ENCODE results near the gene VCP.

Gene VCP

DNA sequence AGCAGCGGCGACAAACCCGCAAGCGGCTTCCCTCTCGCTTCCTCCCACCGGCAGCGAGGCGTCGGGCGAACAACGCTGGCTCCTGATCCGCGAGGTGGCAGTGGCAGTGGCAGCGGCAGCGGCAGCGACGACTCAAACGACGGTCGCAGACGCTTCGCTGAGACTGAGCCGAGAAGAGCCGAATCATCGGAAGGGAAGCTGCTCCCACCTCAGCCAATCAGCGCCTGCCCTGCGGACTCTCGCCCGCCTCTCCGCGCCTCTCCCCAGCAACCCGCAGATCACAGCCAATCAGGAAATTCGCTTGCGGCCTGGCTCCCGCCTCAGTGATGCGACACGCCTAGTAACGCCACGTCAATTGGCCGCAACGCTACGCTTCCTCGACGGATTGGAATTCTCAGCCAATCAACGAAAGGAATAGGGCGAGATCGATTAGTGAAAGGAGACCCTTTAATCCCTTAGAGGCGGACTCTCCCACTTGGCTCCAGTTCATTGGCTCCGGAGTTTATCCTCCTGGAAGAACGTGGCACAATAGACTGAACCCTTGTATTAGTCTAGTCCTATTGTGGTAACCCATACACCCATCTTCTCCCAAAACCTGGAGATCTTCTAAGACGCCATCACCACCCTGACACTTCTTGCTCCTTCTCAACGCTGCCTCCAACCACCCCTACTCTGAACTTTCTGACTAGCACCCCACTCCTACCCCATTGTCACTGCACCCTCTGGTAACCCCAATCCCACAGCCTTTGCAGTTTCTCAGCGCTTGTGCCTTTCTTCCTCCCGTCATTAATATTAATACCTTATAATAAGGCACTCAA lies at the start of gene VCP:
Gene VCP (minus strand): TSS at position 165 of the 818 bp plus-strand sequence. CDS start 272 bp downstream, outside the sequence.
- peak; percentile 98 for DNase-seq

DNA sequence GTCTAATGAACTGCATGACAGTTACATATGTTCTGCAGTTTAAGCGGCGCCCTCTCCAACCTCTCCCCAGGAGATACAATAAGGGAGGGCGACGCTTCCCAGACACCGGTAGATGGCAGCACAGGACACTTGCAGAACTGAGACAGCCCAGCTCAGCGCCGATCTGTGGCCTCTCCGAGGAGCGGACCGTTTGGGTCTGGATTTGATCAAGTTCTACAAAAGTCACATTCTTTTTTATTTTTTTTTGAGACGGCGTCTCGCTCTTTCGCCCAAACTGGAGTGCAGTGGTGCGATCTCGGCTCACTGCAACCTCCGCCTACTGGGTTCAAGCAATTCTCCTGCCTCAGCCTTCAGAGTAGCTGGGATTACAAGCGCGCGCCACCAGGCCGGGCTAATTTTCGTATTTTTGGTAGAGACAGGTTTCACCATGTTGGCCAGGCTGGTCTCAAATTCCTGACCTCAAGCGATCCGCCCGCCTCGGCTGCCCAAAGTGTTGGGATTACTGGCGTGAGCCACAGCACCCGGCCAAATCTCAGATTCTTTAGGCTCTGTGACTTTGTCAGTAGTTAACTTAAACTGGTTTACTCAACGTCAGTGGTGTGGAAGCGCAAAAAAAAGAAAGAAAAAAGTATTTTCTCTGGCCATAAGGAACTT lies 44.6 kb upstream of the VCP start:
- peak; percentile 80 for DNase-seq

DNA sequence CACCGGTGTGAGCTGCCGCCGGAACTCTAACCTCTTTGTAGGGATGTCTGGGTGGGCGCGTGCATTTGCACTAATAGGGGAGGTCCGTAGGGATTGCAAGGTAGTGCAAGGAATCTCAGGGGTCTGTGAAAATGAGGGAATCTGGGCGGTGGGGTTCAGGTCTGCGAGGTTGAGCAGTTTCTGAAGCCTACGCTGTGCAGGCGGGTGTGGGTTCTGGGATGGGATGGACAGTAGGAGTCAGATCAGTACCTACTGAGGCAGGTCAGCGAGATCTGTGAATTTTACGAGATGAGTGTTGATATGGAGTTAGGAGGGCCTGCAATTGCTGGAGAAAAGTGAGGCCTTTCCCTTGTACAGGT lies 44.1 kb upstream of the VCP start:
- no peak for DNase-seq

DNA sequence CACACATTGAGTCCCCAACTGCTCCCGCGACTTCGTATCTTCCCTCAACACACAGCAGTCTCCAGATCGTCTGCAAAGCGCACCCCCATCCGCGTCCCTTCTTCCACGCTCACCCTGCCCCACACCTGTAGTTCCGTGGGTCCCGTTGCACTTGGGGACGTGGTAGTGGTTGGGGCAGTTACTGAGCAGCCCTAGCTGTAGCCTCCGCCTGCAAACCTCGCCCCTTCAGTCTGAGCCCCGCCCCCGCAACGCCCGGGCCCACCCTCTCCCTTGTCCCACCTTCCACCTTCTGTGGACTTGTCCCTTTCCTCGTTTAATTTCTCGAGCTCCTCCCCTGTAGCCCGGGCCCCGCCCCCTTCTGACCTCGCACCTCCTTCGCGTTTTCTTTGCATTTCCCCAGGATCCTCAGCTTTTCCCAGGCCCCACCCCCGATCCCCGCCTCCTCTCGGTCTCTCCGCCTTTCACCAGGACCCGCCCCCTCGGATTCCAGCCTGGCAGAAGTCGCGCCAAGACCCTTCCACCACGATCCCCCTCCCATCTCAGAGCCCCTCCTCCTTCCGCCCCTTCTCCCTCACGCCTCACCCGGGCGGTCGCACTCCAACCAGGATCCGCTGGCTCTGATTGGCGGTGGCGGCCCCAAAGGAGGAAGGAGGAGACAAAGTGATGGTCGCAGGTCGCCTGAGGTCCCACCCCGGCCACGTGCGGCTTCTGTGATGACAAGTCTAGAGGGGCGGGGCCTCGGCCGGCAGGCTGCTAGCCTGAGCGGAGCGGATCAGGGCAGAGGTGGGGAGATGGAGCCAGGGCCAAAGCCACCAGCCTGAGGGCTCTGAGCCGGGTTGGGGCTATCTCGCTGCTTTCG lies 43.5 kb upstream of the VCP start, which contains the start of gene ATOSB:
Gene ATOSB (minus strand): TSS at position 183 of the 859 bp plus-strand sequence. CDS start 7,588 bp downstream, outside the sequence.
- DNase-seq, result peak; percentile 57

DNA sequence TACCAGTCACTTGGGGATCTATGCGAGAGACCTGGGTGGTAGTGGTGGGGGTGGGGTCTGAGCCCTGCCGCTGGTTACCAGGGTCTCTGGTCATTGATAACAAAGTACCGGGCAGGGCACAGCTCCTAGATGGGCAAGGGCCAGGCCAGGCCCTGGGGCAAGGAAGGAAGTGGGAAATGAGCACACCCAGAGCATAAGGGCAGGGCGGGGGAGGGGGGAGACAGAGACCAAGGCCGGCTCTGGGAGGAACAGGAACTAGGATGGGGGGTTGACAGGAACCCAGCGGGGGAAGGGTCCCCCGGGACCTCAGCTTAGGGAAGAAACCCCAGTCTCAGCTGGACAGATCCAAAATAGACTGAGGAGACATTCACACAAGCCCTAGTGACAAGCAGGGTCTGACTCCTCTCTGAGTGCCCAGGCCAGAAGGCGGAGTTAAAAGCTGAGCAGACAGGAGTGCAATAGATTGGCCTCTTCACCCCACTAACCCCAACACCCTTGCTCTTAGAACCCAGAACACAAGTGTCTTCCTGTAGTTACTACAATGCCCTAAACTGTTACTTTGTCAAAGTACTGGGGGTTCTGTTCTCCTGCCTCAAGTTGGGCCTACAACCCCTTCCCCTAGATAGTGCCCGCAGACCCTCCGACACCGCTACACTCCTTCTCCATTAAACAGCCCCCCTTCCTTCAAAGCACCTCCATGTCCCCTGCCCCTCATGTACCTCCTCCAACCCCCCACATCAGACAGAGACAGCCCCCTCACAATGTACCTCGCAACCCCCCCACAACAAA lies 42.6 kb upstream of the VCP start:
- no peak for DNase-seq

DNA sequence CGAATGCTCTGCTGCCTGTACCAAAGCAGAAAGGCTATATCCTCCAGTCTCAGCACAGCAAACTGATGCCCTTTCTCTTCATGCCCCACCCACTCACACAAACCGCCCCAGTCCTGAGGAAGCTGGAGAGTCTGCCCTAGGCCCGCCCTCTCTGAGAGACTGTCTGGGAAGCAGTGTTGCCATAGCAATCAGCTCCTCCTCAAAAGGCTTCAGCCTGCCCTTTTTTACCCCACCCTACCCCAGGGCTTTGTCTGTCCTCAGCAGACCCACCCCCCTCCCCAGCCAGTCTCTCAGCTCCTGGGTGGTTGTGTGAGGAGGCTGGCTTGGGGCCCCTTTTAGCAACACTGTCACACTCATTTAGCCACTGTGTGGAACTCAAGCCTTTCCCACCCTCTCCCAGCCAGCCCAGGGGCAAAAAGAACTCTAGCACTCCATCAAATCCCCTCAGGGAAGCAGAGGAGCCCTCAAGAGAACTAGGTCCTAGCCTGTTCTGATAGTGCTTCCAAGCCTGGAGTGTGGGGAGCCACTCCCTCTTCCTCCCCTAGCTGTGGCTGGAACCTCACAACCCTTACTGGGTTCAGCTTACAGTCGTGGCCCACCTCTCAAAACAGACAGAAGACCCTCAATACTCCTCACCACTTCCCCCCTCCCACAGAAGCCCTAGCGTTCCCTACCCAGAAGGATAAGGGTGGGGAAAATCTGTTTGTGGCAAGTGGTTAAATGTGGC lies 41.9 kb upstream of the VCP start:
- DNase-seq, result peak; percentile 9

DNA sequence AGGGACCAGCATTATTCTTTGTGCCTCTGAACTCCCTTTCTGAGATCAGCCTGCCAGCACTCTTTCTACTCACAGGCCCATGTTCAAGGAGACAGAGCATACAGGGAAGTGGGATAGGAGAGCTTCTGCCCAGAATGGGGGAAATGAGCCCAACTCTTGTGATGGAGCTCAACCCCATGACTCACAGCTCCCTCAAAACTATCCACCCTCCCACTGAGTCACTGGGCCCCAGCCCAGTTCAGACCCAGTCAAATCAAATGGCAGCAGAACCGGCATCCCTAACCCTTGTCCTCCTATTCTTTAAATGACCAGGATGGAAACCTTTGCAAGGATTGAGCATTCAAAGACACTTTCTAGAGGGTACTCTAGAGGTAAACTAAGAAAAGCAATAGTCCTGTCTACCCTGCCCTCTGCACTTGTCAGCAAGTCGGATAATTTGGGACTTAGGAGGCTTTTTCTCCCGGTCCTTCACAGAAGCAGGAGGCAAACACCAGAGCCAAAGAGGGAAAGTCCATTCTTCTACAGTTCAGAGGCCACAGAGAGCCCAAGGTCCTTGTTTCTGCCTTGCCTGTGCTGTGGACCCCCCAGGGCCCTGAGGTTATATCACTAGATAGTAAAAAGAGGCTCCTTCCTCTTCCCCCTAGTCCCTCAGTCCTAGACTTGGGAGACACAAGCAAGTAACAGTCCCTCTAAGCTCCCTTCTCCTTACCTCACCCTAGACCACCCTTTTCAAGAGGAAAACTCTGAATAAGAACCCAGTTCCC lies 40.0 kb upstream of the VCP start:
- no peak for DNase-seq

DNA sequence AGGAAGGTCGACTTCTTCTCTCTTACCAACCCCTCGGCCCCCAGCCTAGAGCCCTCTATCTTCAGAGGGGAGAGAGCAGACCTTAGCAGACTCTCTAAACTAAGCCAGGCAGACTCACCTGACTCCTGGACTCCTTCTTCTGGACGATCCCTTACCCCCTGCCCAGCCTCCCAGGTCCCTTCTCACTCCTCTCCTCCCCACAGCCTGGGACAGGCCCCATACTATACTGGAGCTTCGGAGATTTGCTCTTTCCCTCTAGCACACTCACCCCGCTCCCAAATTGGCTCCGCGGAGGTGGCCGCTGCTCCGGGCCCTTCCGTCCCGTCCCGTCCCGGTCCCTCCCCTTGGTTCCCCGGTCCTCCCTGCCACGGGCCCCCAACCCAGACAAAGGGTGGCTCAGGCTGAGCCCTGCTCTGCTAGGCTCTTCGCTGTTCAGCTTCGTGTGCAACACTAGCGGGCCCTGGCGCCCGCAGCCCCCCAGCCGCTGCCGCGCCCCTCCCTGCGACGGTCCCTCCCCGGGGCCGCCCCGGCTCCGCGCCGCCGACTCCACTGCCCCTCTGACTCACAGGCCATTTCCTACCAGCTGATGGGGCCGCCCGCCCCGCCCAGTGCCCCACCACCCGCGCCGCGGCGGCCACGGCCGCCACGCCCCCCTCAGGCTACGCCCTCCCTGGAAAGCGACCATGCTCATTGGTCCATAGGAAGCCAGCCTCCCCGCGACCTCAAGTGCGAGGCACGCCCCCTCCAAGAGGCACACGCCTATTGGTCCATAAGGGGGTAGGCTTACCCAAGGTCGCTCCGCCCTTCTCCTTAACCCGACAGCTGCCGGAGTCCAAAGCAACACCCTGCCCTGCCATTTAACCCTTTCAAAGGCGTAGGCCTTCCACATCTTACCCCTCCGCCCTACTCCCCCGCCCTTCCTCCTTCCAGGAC lies 38.8 kb upstream of the VCP start:
- DNase-seq, result peak; percentile 89

DNA sequence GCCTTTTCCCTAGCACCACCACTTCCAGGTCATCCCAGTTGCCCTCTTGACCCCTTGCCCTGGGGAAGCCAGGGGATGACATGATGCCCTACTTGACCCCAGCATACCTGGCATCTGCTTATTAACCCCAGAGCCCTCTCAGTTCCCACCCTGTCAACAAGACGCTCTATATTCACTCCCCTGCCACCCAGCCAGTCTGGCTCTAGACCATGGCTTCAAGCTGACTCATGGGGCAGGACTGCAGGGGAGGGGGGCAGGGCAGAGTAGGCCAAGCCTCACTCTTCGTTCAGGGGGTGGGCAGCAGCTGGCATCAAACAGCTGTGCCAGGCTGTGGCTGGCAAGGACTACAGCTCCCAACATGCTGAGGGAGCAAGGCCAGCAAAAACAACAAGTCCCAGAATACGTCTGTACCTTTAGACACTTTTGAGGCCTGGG lies 37.9 kb upstream of the VCP start:
- no peak for DNase-seq

DNA sequence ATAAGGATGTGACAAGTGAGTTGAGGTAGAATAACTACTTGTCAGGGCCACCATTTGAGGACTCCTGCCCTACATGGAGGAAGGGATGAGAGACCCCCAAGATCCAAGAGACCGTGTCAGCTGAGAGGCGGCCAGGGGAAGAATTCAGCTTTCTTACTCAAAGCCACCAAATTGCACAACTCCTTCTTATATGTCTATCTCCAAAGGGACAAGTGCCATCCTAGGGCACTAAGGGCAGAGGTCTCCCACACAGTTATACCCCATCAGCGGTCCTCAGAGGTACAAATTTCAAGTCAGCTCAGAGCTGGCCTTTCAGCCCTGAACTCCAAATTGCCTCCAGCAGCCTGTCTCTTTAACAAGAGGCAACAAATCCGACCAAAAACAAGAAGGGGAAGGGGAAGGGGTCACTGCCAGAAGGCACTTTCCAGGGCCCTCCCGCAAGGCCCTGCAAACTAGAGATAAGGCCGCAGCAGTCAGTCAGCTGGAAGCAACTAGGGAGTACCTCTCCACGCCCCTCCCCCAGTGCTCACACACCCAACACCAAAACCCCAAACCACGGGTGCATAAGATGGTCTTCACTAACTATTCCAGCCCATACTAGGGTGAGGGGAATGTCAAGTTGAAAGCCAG lies 36.6 kb upstream of the VCP start:
- DNase-seq, result no peak

DNA sequence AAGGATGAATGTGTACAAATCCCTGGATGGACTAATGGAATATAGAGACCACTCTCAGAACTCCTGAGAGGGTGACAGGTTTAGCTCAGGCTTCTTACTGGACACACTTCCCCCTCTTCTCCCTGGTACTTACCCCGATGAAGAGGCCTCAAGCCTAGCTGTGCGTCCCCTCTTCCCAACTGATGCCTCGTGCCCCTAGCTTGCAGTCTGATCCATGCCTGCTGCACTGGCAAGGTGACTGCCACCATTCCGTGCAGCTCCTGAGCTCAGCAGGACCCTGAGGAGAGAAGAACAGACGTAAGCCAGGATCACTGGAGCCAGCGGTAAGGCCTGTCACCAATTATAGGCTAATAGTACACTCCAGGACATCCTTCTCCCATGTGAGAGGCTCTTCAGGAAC lies 36.0 kb upstream of the VCP start:
- DNase-seq, result no peak

DNA sequence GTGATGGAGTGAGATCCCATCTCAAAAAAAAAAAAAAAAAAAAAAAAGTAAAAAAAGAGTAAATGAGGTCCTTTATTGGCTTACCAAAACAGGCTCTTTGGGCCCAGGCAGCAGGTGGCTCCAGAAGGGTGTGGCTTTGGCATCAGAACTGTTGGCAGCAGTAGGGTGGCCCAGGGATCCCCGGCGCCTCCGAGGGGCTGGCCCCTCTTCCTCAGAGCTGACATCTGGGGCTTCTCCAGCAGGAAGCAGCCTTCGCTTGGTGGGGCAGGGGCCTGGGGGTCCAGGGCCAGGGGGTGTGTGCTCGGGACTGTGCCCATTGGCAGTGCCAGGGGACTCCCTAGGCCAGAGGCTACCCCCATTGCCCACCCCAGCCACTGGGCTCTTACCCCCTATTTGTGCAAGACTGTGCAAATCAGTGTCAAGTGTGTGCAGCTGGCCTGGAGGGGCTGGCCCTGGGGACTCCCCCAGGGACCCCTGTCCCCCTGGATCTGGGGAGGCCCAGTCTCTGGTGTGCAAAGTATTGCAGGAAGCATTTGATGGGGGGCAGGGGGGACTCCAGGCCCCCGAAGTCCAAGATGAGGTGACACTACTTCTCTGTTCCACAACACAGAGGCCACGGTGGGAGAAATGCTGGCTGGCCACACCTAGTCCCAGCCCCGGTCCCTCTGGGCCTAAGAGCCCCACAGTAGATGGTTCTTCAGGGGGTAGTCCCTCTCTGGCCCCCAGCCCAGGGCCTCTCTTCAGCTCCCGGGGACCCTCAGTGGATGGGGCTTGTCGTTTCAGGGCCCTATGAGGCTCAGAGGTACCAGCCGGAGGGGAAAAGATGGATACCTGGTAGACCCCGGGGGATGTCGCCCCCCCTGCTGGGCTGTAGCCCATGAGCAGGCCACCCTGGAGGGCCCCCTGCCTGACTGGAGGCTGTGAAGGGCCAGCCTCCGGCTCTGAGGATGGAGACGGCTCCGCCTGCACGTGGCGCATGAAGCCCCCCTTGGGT lies 35.2 kb upstream of the VCP start:
- no peak for DNase-seq

DNA sequence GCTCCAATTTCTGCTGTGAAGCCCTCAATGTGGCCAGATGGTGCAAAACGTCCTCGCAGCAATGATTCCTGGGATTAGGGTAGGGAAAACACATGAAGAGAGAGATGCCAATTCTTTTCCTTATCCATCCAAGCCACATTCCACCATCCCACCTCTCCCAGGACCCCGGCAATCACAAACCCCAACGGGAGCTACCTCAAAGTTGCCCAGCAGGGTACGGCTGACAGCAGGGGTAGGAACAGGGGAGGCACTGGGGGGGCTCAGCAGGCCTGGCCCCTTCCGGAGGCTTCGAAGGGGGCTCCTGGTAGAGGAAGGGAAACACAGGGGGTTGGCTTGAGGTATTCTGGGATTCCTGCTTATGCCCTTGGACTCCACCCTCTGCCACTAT lies 33.9 kb upstream of the VCP start:
- no peak for DNase-seq

DNA sequence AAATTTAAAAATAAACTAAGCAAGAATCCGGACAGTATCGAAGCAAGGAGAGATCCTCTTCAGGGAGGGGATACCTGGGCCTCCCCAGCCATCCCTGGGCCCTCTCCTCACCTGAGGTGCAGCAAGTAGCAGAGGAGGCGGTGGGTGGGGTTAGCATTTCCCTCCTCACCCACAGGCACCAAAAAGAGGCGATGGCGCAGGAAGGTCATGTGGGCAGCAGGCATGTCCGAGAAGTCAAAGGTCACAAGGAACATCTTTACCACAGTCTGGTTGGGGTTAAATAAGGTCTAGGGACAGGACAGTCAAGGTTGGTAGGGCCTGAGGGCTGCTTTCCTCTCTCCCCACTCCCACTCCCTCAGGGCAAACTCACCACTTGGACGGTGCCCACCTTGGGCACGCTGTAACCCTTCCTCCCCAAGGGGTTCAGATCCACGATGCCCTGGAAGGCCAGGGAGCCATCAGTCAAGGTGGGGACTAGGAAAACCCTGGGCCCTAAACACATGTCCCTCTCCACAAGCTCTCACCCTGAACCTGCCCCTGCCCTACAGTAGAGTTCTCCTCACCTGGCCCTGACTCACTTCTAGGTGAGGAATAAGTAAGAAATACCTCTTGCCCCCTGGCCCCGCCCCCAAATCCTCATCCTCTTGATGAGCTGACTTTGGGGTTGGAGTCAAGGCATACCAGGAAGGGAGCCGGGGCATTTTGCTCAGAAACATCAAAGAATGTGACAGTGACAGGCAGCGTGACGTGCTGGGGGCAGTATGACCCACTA lies 33.3 kb upstream of the VCP start:
- no peak for DNase-seq

DNA sequence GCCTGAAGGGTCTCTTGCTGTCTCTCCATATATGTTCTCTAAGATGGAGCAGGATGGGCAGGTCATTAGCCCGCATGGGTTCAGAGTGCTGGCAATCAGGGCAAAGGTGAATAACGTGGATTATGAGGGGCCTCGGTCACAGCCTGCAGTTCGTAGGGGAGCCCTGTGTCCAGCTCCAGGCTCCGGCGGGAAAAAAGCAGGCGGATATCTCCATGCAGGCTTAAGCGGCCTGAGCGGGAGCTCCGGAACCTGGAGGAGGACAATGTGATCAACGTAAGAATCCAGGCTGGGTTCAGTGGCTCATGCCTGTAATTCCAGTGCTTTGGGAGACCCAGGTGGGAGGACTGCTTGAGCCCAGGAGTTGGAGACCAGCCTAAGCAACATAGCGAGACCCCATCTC lies 32.7 kb upstream of the VCP start:
- DNase-seq, result no peak

DNA sequence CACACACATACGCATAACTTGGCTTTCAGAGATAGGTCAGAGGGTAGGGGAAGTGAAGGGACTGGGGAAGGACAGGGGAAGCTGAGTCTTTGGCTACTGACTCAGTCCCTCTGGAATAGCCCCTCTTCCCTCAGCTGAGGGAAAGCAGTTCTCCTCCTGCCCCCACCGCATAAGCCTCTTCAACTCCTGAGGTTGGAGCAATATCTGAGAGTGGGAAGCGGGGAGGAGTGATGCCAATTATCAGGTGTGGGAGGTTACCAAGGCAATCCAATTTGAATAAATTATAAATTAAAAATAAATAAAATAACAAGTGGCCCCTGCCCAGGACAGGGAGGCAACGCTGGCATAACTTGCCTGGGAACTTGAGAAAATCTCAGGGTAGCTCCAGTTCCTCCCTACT lies 32.2 kb upstream of the VCP start:
- no peak for DNase-seq

DNA sequence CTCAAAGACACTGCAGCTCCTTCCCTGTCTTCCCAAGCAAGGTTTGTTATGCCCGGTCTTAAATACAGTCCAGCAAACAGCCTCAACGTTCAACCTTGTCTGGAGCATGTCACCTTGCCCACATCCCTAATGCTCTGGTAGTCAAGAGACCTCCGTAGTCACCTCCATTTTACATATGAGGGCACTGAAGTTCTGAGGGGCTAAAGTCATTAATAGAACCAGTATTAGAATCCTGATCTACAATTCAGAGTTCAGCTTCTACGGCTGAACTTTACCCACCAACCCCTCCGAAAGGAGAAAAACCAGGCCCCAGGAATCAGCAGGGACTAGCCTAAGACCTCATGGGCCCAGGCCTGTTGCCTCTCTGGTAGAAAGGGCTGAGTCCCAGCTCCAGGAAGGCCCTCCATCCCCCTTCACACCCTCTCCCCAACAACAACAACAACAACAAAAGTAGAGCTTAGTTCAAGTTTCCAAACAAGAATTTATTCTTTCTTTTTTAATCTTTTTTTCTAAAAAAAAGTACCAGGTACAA lies 31.3 kb upstream of the VCP start:
- no peak for DNase-seq
